Measurements from ENCODE around the gene ADAMTS2.

ADAMTS2 gene

GRCh38 chr5:179264783-179265513 lies 80.3 kb downstream of the ADAMTS2 start:
- ATAC-seq = no peak

- no peak for ATAC-seq
Observed at GRCh38 chr5:179264053-179264782, 81.0 kb downstream of the ADAMTS2 start.

- ATAC-seq = no peak
Observed at GRCh38 chr5:179263391-179264052, 81.7 kb downstream of the ADAMTS2 start.

- no peak for ATAC-seq
Observed at GRCh38 chr5:179262126-179262920, 82.9 kb downstream of the ADAMTS2 start.

DNA sequence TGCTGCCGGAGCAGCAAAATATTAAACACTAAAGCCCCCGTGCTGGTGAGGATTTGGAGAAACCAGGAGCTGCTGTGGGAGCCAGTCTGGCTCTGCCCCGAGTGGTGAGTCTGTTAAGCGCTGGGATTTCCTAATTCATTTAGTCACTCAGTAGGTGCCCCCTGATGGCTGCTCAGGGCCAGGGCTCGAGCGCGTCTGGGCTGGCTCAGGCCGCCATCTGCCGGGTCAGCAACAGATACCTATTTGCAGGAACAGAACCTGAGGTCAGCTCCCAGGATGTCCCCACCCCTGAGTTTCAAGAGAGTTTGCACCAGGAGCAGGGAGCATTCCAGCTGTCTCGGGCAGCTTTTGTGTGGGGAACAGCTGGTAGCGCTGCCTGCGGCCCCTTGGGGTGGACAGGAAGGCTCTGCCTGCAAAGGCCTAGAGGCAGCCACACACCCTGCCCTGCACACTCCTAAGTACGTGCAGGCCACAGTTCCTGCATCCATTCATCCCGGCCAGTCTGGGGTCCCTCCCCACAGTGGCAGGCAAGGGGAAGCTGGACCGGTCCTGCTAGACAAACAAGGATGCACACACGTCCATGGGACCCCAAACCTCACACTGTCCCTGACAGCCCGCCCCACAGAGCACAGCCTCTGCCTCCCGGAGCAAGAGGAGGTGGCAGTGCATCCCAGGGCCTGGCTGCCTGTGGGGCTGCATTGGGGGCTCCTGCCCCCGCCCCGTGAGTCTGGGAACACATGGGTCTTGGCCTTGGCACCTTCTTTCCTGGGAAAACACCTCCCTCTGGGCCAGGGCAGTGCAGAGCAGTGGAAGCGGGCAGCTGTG lies 83.7 kb downstream of the ADAMTS2 start:
- peak; percentile 18 to 24 for ATAC-seq

DNA sequence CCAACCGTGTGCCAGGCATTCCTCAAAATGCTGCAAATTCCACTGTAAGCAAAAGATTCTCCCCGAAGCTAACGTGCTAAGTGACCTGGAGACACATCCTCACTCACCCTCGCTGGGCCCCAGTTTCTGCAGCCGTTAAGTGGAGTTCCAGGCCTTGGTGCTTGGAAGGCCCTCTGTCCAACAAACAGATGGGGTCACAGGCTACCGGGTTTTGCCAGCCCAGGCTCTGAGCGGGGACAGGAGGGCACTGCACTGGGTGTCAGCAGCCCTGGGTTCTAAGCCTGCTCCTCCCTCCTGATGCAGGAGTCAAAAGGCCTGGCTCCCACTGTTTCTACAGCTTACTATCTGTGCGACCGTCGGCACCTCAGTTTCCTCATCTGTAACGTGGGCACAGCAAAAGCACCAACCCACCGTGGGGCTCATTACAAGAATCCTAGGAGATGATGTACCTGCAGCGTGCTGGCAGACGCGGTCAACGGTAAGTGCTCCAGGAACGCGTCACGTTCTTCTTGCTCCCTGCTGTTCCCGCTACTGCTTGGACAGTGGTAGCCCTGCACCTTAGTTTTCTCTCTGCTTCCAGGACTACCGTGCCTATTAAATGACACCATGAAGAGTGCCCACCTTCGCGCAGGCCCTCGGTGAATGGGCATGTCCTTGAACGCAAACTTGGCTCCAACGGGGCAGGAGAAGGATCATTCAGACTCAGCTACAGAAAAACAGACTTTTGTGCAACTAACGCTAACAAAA lies 84.8 kb downstream of the ADAMTS2 start:
- ATAC-seq = no peak

GRCh38 chr5:179259731-179260323 lies 85.4 kb downstream of the ADAMTS2 start:
- no peak for ATAC-seq

DNA sequence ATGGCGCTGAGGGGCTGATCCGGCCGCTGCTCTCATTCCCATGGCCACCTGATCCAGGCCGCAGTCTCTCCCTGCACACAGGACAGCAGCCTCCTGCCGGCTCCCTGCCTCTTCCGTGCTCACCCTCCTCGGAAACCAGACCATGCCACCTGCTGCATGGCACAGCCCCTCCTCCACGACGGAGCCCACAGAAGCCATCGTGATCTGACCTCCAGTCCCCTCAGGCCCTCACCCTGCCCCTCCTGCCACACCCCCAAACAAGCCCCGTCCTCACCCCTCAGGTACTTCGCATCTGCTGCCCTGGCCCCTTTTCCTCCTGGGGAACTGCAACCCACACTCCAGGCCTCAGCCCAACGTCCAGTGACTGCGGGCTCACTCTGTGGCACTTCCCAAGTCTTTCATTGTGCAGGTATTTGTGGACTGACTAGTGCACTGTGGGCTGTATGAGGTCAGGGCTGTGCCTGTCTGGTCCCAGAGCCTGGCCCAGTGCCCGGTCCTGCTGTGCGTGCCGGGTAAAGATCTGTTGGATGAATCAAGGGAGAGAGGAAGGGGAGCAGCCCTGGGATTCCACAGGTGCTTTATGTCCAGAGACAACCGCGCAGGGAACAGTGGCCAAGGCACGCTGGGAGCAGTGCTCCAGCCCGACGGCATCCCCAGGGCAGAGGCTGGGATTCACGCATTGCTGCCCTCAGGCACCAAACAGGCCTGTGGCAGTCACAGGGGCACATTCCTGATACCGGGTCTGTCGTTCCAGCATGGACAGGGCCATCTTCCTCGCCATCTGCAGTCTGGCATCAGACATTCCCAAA lies 86.1 kb downstream of the ADAMTS2 start:
- ATAC-seq = no peak

DNA sequence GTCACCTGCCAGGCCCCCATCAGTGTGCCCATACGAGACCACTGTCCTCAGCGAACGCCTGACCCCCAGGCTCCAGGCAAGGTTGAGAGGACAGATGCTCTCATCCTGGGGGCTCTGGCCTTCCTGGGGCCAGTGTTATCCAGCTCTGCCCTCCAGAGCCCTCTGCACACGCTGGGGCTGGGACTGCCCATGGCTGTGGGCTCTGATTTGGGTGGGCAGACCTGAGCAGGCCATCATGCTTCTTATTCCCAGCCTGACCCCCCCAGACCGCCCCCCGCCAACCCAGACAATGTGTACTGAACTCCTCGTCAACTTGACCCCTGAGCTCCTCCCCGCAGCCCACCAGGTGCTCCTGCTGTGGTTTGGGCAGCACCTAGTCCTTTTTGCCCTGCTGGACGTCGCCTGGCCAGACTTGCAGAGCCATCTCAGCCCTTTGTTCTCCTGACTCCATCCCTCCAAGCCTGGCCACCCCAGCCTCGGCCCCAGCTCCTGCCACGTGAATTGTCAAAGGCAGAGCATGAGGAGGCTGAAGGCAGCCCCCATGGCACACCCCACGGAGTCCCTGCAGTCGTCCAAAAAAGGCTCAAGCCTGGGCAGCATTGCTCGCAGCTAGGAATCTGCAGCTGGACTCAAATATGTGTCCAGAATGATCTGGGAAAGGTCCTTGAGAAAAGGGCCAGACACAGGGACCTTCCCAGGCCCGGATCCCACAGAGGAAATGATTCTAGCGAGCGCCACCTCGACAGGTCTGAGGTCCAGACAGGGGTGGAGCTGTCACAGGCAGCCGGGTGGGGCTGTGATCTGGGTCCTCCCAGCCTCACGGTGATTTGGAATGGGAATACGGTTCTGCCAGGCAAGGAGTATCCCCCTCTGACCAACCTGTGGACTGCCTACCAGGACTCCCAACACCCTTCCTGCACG lies 87.0 kb downstream of the ADAMTS2 start:
- ATAC-seq = no peak

- ATAC-seq = no peak
Observed at GRCh38 chr5:179257176-179257682, 88.0 kb downstream of the ADAMTS2 start.

DNA sequence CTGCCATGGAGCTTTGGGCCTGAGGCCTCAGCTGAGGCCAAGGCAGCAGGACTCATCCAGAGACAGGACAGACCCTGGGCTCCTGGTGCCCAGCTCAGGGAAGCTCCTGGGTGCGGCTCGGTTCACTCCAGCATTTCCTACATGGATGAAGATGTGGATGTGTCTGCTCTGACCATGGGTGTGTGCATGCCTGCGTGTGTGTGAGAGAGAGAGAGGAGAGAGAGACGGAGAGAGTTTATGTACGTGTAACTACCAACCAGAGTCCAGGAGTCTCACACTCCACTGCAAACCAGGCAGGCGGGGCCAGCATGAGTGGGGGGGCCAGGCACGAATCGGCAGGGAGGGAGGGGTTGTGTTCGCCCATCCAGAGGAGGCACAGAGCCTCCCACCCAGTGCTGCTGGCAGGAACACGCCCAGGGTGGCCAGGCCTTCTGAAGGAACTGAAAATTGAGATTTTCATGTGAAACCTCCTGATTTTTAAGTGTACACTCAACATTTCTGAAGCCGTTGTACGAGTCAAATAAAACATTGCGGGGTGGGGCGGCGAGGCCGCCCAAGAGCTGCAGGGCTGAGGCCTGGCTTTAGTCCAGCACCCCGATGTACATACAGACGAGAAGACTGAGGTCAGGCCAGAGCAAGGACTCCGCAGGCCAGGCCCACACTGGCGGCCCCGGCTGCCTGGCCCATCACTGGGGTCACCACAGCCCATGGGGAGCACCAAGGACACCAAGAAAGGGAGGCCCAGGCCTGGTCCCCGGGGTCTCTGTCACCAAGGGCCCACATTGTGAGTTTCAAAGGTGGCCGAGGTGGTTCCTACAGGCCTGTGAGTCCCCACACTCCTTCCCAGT lies 88.7 kb downstream of the ADAMTS2 start:
- ATAC-seq = no peak

- ATAC-seq = no peak
Observed at GRCh38 chr5:179255527-179256327, 89.5 kb downstream of the ADAMTS2 start.

- ATAC-seq = no peak
Observed at GRCh38 chr5:179254638-179255271, 90.5 kb downstream of the ADAMTS2 start.

DNA sequence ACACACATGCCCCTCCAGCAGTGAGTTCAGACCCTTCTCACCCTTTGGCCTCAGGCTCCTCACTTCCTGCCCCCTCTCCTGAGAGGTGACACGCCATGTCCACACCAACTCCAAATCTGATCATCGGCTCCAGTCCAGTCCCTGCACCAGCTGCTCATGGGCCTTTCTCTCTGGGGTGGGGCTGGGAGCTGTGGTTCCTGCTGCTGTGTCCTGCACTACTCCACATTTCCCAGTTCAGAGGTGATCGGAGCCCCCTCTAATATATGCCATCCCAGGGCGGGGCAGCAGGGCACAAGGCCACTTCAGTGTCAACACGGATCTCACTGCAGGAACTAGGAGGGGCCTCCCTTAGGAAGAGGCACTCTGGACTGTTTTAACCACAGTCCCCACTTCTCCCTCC lies 91.5 kb downstream of the ADAMTS2 start:
- ATAC-seq = no peak

DNA sequence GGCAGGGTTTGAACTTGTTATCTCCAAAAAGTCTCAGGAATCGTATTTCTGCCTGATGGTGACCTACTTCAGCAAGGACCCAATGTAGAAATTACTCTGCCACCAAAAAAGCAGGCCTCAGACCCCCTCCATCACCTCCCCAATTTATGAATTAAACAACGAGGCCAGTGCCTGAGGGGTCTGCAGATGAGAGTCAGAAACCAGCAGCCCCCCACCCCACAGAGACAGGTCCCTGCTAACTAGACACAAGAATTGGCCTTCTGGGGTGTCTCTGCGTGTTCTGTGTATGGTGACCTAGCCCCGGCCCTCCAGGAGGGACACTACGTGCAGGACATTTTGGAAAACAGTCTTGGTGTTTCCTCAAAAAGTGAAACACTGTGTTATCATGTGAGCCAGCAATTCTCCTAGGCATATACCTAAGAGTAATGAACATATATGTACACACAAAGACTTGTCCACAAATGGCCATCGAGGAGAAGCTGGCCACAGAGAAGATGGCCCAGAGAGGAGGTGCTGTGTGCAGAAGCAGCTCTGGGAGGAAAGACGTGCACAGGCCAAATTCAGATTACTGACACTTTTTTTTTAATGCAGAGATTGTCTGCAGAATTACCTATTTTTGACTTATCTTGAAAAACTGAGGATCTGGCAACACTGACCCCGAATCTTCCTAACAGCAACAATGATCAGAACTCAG lies 93.8 kb downstream of the ADAMTS2 start:
- no peak for ATAC-seq
